SHP77 (cell line): ENCODE results near the gene DYRK1A.
"Not testable (repeated sequence)": the region's sequence is repeated elsewhere in the genome, so short reads cannot be mapped to it uniquely, and the experiment has no call there.

ENCODE experiments used
- DNase-seq, 2 experiments: peaks; one replicate each; lab custom pipeline; 2025; lab: John Stamatoyannopoulos, UW

The DYRK1A gene

DNA sequence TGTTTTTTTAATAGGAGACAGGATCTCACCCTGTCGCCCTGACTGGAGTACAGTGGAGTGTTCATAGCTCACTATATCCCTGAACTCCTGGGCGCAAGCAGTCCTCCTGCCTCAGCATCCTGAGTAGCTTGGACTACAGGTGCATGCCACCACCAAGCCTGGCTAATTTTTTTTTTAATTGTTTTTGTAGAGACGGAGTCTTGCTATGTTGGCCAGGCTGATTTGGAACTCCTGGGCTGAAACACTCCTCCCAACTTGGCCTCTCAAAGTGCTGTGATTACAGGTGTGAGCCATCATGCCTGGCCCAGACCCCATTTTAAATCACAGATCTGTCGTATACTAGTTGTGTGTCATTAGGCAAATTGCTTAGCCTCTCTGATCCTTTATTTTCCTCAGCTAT, 161.1 kb downstream of the DYRK1A start:
- no peak for DNase-seq

DNA sequence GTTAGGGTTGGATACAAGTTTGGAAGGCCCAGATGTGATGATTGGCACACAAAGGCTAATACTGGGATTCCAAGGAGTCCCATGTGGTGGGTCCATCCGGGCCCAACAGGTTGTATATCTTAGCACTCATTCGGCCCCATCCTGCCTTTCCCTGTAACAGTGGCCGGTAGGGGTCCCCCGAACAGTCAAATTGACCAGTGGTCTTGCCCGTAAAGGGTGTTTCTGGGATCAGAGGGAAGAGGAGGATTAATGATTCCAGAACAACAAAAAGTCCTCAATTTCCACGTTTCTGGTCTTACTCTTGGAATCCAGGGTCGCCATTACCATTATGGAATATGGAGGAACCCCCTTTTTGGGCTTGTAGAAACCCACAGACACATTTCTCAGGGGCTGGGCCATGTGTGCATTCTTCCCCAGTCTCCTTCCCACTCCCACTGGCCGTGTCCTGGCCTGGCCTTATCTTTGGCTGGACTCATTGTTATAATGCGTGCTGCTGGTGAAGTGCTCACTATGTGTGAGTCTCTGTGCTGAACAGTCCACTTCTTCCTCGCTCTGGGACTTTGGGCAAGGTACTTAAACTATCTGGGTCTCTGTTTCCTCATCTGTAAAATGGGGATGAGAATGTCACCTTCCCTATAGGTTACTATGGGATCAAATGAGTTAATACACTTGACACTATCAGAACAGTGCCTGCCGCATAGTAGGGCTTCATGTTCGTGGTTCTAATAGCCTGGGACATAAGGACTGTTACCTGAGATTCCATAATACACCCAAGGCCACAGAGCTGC, 161.8 kb downstream of the DYRK1A start:
- DNase-seq, result no peak

DNA sequence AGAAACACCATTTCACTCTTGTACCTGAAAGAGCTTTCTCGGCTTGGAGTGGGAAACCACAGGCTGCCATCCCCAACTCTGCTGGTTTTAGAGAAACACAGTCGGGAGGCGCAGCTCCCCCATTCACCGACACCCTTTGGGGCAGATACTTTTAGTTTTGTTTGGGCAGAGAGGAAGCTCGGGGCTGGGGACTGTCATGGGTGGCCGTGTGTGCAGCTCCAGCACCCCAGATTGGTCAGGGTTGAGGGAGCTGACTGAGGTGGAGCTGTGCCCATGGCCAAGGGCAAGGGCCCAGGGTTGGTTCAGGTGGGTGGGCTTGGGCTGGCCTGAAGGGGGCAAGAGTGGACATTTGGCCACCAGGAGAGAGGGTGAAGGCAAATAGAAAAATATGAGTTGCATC, 163.1 kb downstream of the DYRK1A start:
- DNase-seq, result no peak

DNA sequence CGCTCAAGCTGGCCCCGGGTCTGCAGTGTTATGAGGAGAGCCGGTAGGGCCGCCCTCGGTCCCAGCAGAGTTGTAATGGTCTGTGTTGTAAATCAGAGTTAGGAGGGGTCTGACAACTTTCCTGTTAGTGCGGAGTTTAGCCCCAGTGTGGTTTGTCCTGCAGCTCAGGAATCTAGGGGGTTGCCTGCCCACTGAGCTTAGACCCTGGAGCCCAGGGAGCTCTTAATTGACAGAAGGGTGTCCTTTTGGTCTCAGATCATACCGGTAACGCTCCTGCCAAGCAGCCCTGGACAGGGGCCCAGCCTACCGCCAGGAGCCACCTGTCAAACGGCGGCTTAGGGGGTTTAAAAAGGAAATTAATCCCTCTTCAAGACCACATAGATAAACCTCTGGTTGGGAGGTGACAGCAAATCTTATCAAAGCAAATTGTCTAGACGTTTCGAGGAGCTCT, 164.4 kb downstream of the DYRK1A start:
- DNase-seq, result no peak

- DNase-seq, result no peak
Measured at GRCh38 chr21:37531431-37531932, 164.9 kb downstream of the DYRK1A start.

GRCh38 chr21:37532868-37533780, 166.6 kb downstream of the DYRK1A start:
- DNase-seq, result no peak

DNA sequence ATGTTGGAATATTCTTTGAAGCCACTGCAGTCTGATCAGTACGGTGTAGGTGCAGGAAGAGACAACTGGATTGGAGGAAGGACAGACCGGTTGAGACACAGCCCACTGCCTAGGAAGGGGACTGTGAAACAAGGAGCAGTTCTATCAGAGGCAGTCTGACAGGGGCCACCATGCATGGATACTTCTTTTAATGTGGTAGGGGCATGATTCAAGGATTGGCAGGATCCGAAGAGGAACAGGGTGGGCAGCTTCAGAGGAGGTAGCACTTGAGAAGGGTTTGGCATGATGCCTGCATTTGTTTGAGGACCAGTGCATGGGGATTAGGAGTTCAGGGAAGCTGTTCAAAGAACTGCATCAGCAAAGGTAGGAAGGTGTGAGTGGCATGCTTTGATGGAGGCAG, 167.9 kb downstream of the DYRK1A start:
- no peak for DNase-seq

DNA sequence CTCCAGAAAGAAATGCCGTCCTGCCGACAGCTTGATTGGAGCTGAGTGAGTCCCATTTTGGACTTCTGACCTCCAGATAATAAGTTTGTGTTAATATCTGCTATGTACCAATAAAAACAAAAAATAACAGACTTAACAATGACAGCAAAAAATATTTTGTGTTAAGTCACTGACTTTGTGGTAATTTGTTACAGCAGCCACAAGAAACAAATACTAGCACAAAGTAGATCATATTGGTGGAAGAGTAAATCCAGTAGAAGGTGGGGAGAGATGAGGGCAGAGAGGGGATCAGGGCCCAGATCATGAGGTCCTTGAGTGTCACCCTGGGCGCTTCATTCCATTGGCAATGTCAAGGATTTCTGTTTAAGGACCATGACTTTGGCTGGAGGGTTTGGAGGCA, 168.6 kb downstream of the DYRK1A start:
- no peak for DNase-seq

- no peak for DNase-seq
Measured at GRCh38 chr21:37535672-37536071, 169.1 kb downstream of the DYRK1A start.

DNA sequence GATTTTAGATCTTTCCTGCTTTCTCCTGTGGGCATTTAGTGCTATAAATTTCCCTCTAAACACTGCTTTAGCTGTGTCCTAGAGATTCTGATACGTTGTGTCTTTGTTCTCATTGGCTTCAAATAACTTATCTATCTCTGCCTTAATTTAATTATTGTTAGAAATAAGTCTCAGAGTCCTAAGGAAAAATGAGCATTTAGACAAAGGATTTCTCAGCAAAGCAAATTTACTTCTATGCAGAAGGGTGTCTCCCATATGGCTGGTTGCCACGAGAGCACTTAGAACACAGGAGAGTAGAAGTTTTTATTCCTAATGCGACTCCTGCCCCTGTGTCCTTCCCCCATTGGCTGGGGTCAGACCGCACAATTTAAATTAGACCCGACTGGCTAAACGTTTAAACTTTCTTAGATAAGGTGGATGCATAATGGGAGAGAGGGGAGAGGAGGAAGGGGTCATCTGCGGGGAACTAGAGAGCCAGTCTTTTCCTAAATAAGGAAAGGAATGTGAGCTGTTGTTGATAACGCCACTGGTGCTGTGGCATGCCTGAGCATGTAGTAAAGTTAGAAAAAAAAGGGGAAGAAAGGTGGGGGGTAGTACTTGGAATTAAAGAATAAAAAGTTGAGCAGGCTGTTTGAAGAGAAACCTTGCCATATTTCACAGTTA, 170.2 kb downstream of the DYRK1A start:
- DNase-seq, result no peak

GRCh38 chr21:37537391-37537996, 170.9 kb downstream of the DYRK1A start:
- DNase-seq, result no peak

- no peak for DNase-seq
Measured at GRCh38 chr21:37538971-37539590, 172.5 kb downstream of the DYRK1A start.

DNA sequence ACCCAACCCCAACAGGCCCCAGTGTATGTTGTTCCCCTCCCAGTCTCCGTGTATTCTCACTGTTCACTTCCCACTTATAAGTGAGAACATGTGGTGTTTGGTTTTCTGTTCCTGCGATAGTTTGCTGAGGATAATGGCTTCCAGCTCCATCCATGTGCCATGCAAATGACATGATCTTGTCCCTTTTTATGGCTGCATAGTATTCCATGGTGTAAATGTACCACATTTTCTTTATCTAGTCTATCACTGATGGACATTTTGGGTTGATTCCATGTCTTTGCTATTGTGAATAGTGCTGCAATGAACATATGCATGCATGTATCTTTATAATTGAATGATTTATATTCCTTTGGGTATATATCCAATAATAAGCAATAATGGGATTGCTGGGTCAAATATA, 174.6 kb downstream of the DYRK1A start:
- not testable (repeated sequence) for DNase-seq

- DNase-seq, result no peak
Measured at GRCh38 chr21:37542512-37542911, 175.9 kb downstream of the DYRK1A start.

DNA sequence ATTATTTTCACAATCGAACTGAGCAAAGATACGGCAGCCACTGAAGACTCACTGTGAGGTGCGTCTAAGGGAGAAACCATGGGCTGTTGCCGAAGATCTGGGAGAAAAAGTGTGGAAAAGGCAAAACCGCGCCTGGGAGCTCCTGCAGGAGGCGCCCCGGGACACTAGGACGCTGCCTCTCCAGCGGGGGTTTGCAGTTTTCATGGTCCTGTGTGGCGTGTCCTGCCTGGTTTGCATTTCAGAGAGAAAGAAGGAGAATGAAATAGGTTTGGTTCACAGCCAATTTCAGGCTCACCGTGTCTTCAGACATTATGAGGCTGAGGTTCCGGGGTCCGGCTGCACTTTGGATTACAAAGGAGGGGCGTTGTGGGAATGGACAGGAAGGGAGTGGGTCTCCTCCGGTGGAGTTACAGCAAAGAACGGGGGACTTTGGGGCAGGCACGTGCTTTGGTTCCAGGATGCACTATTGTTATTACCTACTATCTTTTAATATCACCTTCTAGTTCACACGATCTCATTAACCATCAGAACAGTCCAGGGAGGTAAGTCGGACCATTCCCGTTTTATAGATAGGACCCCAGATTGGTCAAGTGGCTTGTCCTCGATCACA, 179.8 kb downstream of the DYRK1A start:
- DNase-seq, result no peak

DNA sequence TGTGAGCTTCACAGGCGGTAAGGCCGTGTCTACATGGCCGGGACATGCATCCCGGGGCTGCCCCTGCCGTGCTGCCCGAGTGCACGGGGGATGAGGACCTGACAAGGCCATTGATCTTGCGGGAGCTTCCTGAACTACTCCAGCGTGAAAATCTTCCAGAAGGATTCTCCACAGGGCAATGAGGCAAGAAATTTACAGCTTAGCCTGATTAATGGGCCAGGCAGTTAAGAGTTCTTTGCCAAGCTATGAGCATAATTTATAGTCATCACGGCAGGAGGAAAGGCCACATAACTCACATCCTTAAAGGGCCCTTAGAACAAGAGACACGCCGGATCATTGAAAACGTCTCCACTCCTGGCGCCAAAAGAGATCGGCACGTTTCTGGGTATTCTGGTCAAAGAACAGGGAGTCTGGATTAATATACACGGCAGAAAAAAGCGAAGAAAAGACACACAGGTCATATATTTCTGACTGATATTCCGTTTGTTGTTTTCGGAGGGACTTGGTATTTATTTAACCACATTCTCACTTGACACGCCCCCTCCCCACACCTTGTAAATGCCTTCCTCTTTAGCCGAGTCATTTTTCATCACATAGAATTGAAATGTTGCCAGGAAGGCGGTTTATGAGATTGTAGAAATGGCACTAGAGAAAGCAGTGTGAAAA, 180.5 kb downstream of the DYRK1A start:
- DNase-seq, result no peak

- no peak for DNase-seq
Measured at GRCh38 chr21:37547615-37548200, 181.1 kb downstream of the DYRK1A start.

DNA sequence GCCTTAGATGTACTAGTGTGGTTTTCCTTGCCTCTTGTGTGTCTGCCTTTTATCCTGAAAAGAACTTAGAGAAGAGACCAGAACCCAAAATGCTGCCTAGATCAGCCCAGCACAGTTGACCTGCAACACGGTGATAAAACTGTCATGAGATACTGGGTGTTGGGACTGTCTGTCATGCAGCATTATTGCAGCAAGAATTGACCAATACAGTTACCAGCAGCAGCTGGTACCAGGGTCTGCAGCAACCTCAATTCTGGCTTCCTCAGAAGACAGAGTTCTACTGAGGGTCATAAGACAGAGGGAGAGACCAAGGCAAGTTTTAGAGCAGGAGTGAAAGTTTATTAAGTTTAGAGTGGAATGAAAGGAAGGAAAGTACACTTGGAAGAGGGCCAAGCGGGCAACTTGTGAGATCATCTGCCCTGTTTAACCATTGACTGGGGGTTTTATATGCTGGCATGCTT, 182.0 kb downstream of the DYRK1A start:
- no peak for DNase-seq

DNA sequence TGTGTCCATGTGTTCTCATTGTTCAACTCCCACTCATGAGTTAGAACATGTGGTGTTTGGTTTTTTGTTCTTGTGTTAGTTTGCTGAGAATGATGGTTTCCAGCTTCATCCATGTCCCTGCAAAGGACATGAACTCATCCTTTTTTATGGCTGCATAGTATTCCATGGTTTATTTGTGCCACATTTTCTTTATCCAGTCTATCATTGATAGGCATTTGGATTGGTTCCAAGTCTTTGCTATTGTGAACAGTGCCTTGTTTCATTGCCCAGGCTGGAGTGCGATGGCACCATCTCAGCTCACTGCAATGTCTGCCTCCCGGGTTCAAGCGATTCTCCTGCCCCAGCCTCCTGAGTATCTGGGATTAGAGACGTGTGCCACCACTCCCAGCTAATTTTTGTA, 183.2 kb downstream of the DYRK1A start:
- not testable (repeated sequence) for DNase-seq

DNA sequence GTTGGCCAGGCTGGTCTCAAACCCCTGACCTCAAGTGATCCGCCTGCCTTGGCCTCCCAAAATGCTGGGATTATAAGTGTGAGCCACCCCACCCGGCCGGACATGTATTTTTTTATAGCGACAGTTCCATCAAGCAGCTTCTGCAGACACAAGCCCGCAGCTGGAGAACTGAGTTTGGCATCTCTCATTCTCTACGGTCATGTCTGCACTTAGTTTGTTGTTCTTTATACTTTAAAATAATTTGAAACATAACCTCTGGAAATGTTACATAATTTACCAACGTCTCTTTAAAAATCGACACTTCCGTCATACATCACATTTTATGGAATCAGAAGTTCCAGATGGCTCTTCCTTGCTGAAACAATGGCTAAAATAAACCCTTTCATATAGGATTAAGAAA, 183.6 kb downstream of the DYRK1A start:
- no peak for DNase-seq
